ENCODE data around the gene DACH1.

Gene DACH1

DNA sequence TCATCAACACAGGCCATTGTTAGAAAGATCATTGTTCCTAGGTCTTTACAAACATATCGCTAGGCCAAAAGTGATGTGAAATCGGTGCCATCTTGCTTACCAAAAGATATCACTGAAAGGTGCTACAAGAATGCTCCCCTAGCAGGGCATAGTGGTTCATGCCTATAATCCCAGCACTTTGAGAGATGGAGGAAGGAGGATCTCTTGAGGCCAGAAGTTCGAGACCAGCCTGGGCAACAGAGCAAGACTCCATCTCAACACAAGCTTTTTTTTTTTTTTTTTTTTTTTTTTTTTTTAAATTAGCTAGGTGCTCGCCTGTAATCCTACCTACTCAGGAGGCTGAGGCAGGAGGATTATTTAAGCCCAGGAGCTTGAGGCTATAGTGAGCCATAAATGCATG, 92.1 kb downstream of the DACH1 start:
- DNase-seq (ENCODE audit: low spot score): no peak

GRCh38 chr13:71773531-71773930, 93.5 kb downstream of the DACH1 start:
- DNase-seq (ENCODE audit: low spot score): no peak

GRCh38 chr13:71772361-71772760, 94.6 kb downstream of the DACH1 start:
- no peak for DNase-seq (ENCODE audit: low spot score)

GRCh38 chr13:71771144-71771543, 95.9 kb downstream of the DACH1 start:
- no peak for DNase-seq (ENCODE audit: low spot score)

GRCh38 chr13:71770710-71771109, 96.3 kb downstream of the DACH1 start:
- no peak for DNase-seq (ENCODE audit: low spot score)

GRCh38 chr13:71768881-71769280, 98.1 kb downstream of the DACH1 start:
- no peak for DNase-seq (ENCODE audit: low spot score)

- DNase-seq (ENCODE audit: low spot score): no peak
These were observed 107.1 kb downstream of the DACH1 start for GRCh38 chr13:71759651-71760511.

- peak; percentile 60 for DNase-seq (ENCODE audit: low spot score)
These were observed 108.2 kb downstream of the DACH1 start for GRCh38 chr13:71758828-71759227.

DNA sequence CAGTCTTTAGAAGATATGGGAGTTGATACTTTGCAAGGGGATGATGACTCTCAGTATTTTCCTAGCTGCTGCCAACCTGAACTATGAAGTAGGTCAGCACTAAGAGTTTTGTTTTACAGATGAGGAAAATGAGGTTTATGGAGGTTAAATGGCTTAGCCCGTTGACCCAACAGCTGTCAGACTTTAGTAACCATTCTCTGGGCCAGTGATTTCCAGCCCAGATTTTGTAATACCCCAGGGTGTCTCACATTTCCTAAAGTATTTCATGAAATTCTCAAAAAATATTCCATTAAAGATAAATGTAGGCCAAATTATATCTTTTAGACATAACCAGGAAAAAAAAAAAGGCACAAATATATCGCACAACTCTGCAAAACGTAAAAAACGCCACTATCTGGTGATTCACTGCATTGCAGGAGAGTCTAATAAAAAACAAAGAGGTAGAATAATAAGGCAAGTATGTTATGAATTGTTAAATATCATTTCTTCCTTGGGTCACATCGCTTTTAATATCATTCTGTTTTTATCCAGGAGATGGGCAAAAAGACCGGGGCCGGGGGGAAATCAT, 112.5 kb downstream of the DACH1 start:
- DNase-seq (ENCODE audit: low spot score): no peak

DNA sequence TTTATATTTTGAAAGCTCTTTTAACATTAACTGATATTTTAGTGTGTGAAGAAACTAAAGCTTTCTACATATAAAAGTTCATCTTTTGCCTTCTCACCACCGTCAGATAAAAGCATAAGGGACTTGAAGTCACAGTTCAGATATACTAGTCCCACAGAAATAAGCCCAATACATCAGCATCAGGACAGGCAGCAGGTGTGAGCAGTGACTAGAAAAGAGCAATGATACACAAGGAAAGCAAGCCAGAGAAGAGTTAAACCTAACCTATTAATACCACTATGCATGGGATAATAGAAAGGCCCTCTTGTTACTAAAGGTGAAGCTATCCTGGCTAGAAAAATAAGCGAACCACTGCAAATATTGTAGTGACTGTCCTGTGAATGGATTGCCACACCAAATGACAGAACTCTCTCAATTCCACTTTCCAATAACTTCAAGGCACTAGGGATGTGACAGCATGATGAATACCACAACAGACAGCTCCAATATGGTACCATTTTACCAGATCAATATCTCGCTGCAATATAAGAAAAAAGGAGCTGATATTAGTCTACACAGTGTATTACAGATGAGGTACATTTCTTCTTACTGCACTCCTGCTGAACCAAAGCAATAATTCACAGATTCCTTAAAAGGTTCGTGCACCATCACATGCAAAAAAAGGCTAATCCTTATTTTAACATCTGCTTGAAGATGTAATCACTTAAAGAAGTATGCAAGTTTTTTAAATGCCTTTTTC, 114.1 kb downstream of the DACH1 start:
- no peak for DNase-seq (ENCODE audit: low spot score)

- DNase-seq (ENCODE audit: low spot score): no peak
These were observed 115.9 kb downstream of the DACH1 start for GRCh38 chr13:71751073-71751472.

- DNase-seq (ENCODE audit: low spot score): no peak
These were observed 136.7 kb downstream of the DACH1 start for GRCh38 chr13:71730267-71730666.

DNA sequence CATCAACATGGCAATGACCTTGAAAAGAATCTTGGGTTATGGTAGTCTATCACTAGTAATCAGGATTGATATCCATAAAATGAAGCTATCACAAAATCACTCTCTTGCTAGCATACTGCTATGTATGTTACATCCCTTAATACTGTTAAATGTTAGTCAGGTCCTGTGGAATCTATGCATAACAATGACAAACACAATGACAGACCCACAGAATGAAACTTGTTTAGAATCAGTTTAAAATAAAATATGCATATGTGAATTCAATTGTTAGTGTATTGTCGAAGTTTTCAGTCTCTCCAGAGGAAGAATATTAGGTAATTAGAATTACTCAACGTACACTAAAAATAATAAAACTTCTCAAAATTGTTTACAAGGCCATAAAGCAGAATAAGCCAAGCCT, 137.6 kb downstream of the DACH1 start:
- DNase-seq (ENCODE audit: low spot score): no peak

GRCh38 chr13:71727662-71728061, 139.3 kb downstream of the DACH1 start:
- DNase-seq (ENCODE audit: low spot score): no peak

- no peak for DNase-seq (ENCODE audit: low spot score)
These were observed 140.0 kb downstream of the DACH1 start for GRCh38 chr13:71727042-71727441.

GRCh38 chr13:71722206-71722605, 144.8 kb downstream of the DACH1 start:
- no peak for DNase-seq (ENCODE audit: low spot score)

- no peak for DNase-seq (ENCODE audit: low spot score)
These were observed 145.9 kb downstream of the DACH1 start for GRCh38 chr13:71721104-71721503.

GRCh38 chr13:71718931-71719330, 148.1 kb downstream of the DACH1 start:
- DNase-seq (ENCODE audit: low spot score): no peak

- DNase-seq (ENCODE audit: low spot score): no peak
These were observed 152.1 kb downstream of the DACH1 start for GRCh38 chr13:71714802-71715375.

DNA sequence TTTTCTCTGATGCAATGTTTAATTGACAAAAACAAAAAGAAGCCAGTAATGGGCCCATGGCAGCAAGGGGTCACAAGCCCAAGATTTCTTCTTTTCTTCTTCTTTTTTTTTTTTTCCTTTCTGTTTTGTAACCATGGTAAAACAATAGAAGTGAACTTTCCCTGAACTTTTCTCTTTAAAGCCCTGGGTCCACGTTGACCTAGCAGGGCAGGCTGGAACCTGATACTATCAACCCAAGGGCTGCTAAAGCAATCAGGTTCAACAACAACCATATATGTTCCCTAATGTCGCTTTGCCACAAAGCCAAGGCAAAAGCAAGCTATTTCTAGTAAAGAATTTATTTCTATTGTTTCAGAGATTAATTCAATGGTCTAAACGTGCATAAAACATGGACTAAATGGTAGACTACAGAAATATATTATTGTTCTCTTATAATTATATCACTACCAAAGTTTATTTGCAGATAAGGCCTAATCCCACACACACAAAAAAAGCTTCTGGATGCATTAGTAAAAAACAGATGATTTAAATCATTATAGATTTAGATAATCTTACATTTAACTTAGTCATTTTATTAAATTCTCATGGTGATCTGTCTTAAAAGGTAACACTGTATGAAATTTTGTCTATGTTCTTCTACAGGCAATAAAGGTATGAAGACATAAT, 153.9 kb downstream of the DACH1 start:
- DNase-seq (ENCODE audit: low spot score): no peak

- DNase-seq (ENCODE audit: low spot score): no peak
These were observed 162.3 kb downstream of the DACH1 start for GRCh38 chr13:71704656-71705055.

DNA sequence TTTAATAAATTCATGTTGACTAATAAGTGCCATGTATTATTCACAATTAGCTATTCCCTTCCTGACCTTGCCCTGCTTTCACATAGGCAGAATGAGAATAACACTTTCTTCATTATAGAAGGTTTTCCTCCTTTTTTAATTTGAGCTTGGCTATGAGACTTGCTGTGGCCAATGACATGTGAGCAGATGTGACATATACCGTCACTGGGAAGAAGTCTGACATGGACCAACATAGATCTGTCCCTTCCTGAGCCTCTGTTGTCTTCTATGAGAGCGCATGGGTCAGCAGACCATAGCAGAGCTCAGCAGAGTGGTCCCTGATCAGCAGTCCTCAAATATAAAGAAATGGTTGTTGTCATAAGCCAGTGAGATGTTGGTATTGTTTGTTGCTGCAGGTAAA, 163.9 kb downstream of the DACH1 start:
- no peak for DNase-seq (ENCODE audit: low spot score)

Data from kidney capillary endothelial cell (primary cell).